Left cardiac atrium (tissue), 4 donors: ENCODE results near the gene MRPL58. TPM values are rescaled to one million over a fixed set of nuclear protein-coding genes. Genes with fewer than 3 reads are reported as not detected.
"Not testable (repeated sequence)": the region's sequence is repeated elsewhere in the genome, so short reads cannot be mapped to it uniquely, and the experiment has no call there.

Experiments
- ATAC-seq, 2 donors: fragments of 200-7000 bp; cut with Tn5 transposase; one replicate each; pipeline ENCODE4 v1.9.1; 2020; ENCODE audit warnings: mild to moderate bottlenecking in 2 of 2, moderate library complexity in 2 of 2
- DNase-seq: peaks from one replicate; pipeline ENCODE4 v3.0.0-alpha.2; 2020
- intact Hi-C, 2 donors: fragments of 100-400 bp; cut with DNase I; formaldehyde crosslinking; loops; one replicate each; pipeline versions ENCODE4 v1.14.1 to v1.15.1; 2022 to 2023
- total RNA-seq, 2 donors: library from RNA; stranded (reverse); fragmentation: NEBNext Ultra II Directional; extraction: Animal tissue kit (Norgen Biotek cat#: 25700); gene quantifications; one replicate each; pipeline ENCODE4 v1.2.1, GENCODE V29; 2021
- donor health status: DM: no; HTN: yes; CAD: no.
- donor health status: DM: no; HTN: yes; CAD: no; lungs with severe emphysema.
- donor health status: DM: yes; HTN: yes; CAD: no.
- donor health status: Dilated cardiomyopathy.

Gene MRPL58
- total RNA-seq, 2 donors from 2014 or later, result 38.1 to 46.7 TPM

- DNase-seq (peak; percentile 82), ATAC-seq (peak; percentile 96)
- intact Hi-C loops, result loop anchor here in 1 of 2 donors (5.0 kb wide), 1 partner anchor 50 kb away; no protein-coding TSS in a partner anchor
Measured at GRCh38 chr17:74981979-74982662, 30.3 kb upstream of the MRPL58 start.

- DNase-seq, result not testable (repeated sequence)
- peak in 1 of 2 donors; percentile 2 for ATAC-seq
- intact Hi-C loops, result loop anchor here in 1 of 2 donors (5.0 kb wide), 1 partner anchor 50 kb away; no protein-coding TSS in a partner anchor
Measured at GRCh38 chr17:74982663-74983313, 29.7 kb upstream of the MRPL58 start.

GRCh38 chr17:74986206-74986576 lies 26.3 kb upstream of the MRPL58 start:
- intact Hi-C loops, result no loop called here
- DNase-seq (no peak), ATAC-seq (no peak)

GRCh38 chr17:74987418-74987908 lies 25.0 kb upstream of the MRPL58 start, which contains the start of gene CDR2L:
CDR2L (plus strand) TSS chr17:74987632; CDS start chr17:74988044, 412 bp downstream.
- ATAC-seq, result peak; percentile 95
- intact Hi-C loops, result no loop called here

GRCh38 chr17:74987909-74988711 lies 24.4 kb upstream of the MRPL58 start:
- DNase-seq (peak; percentile 92), ATAC-seq (peak; percentile 76 to 84)
- intact Hi-C loops, result no loop called here

More at GRCh38 chr17:74987418-74987908, 25.0 kb upstream of the MRPL58 start, which contains the start of gene CDR2L:
- DNase-seq, result peak; percentile 99

- ATAC-seq (no peak), DNase-seq (no peak)
- intact Hi-C loops, result no loop called here
Measured at GRCh38 chr17:74990581-74991105, 21.8 kb upstream of the MRPL58 start.

GRCh38 chr17:74992223-74992622 lies 20.2 kb upstream of the MRPL58 start:
- intact Hi-C loops, result no loop called here
- DNase-seq (no peak), ATAC-seq (no peak)

- DNase-seq, result no peak
- ATAC-seq, result no peak
- intact Hi-C loops, result no loop called here
Measured at GRCh38 chr17:74994440-74994839, 18.0 kb upstream of the MRPL58 start.

GRCh38 chr17:74995847-74996246 lies 16.6 kb upstream of the MRPL58 start:
- ATAC-seq (no peak), DNase-seq (no peak)
- intact Hi-C loops, result no loop called here

- DNase-seq (no peak), ATAC-seq (peak; percentile 82)
- intact Hi-C loops, result no loop called here
Measured at GRCh38 chr17:74998783-74999182, 13.7 kb upstream of the MRPL58 start.

- intact Hi-C loops, result no loop called here
- ATAC-seq (peak; percentile 15 to 68), DNase-seq (no peak)
Measured at GRCh38 chr17:74999523-74999922, 12.9 kb upstream of the MRPL58 start.

- ATAC-seq, result no peak
- intact Hi-C loops, result no loop called here
- DNase-seq, result no peak
Measured at GRCh38 chr17:75001915-75002843, 10.3 kb upstream of the MRPL58 start.

GRCh38 chr17:75003070-75003956 lies 9.2 kb upstream of the MRPL58 start:
- intact Hi-C loops, result no loop called here
- DNase-seq, result no peak
- no peak for ATAC-seq

GRCh38 chr17:75003957-75004355 lies 8.5 kb upstream of the MRPL58 start:
- intact Hi-C loops, result no loop called here
- no peak for ATAC-seq
- no peak for DNase-seq

- intact Hi-C loops, result no loop called here
- ATAC-seq, result no peak
- DNase-seq, result no peak
Measured at GRCh38 chr17:75004371-75004770, 8.1 kb upstream of the MRPL58 start.

- DNase-seq (no peak), ATAC-seq (no peak)
- intact Hi-C loops, result no loop called here
Measured at GRCh38 chr17:75005291-75005690, 7.2 kb upstream of the MRPL58 start.

GRCh38 chr17:75006084-75006483 lies 6.4 kb upstream of the MRPL58 start:
- intact Hi-C loops, ATAC-seq, DNase-seq: not testable (repeated sequence)
